Loucy (cell line): ENCODE data around the gene XRN2.

ENCODE experiments used
- CTCF ChIP-seq: fragments of 200-600 bp; sonication (generic); conservative IDR thresholded peaks from 2 replicates; pipeline ENCODE4 v1.5.1; 2014; ENCODE audit warnings: mild to moderate bottlenecking, antibody characterized with exemption, low read length
- EZH2phosphoT487 ChIP-seq: fragments of 200-600 bp; IDR thresholded peaks from 2 replicates; pipeline ENCODE4 v1.6.1; 2018; ENCODE audit warnings: antibody characterized with exemption, mild to moderate bottlenecking, moderate library complexity, borderline replicate concordance

- no peak for TF ChIP-seq CTCF
- TF ChIP-seq EZH2phosphoT487: no peak
Measured at GRCh38 chr20:21368791-21369190, 65.7 kb downstream of the XRN2 start.
